Liver (tissue), 9 donors: ENCODE data around the gene AATK. TPM values are rescaled to one million over a fixed set of nuclear protein-coding genes. Genes with fewer than 3 reads are reported as not detected.

ENCODE experiments used
- DNase-seq: peaks from one replicate; pipeline ENCODE4 v3.0.0-alpha.2; 2017; ENCODE audit warnings: low spot score
- H3K27ac ChIP-seq, 2 donors: one replicate each; pipeline ENCODE4 v1.7.0; 2013; ENCODE audit warnings: inconsistent platforms in 2 of 2, low read length in 2 of 2, control low read depth in 1 of 2, low read depth in 1 of 2, mild to moderate bottlenecking in 1 of 2
- H3K27me3 ChIP-seq, 4 donors: one replicate each; pipeline versions ENCODE4 v1.6.1 to v1.7.0; 2013; ENCODE audit warnings: low read length in 3 of 4, inconsistent platforms in 1 of 4, mild to moderate bottlenecking in 1 of 4, moderate library complexity in 1 of 4; ENCODE audit not compliant: control insufficient read depth in 4 of 4, insufficient read depth in 4 of 4
- H3K36me3 ChIP-seq, 4 donors: one replicate each; pipeline versions ENCODE4 v1.6.1 to v1.7.0; 2013; ENCODE audit warnings: low read length in 3 of 4, mild to moderate bottlenecking in 3 of 4, low read depth in 1 of 4, moderate library complexity in 1 of 4; ENCODE audit not compliant: control insufficient read depth in 4 of 4, insufficient read depth in 3 of 4
- H3K4me1 ChIP-seq, 4 donors: one replicate each; pipeline versions ENCODE4 v1.6.1 to v1.7.0; 2013; ENCODE audit warnings: low read length in 3 of 4, mild to moderate bottlenecking in 3 of 4, moderate library complexity in 1 of 4; ENCODE audit not compliant: control insufficient read depth in 4 of 4, insufficient read depth in 4 of 4
- H3K4me3 ChIP-seq, 3 donors: one replicate each; pipeline versions ENCODE4 v1.6.1 to v1.7.0; 2013; ENCODE audit warnings: low read length in 3 of 3, control low read depth in 1 of 3, low read depth in 1 of 3, mild to moderate bottlenecking in 1 of 3
- H3K9ac ChIP-seq, 2 donors: one replicate each; pipeline ENCODE4 v1.7.0; 2013; ENCODE audit warnings: low read length in 2 of 2, mild to moderate bottlenecking in 2 of 2, moderate library complexity in 2 of 2, control low read depth in 1 of 2, low read depth in 1 of 2
- H3K9me3 ChIP-seq, 4 donors: one replicate each; pipeline versions ENCODE4 v1.6.1 to v1.7.0; 2013; ENCODE audit warnings: low read length in 3 of 4; ENCODE audit not compliant: control insufficient read depth in 4 of 4
- ATF3 ChIP-seq: IDR thresholded peaks from 2 replicates; pipeline ENCODE4 v1.6.1; 2016; ENCODE audit warnings: antibody characterized with exemption
- CTCF ChIP-seq: fragments of 150-350 bp; IDR thresholded peaks from 2 replicates; pipeline ENCODE4 v1.5.1; 2017; ENCODE audit warnings: improper control_type of control experiment, low read depth, low read length; ENCODE audit not compliant: missing input control
- EGR1 ChIP-seq, 2 donors: IDR thresholded peaks; 2 replicates each; pipeline ENCODE4 v1.6.1; 2016 to 2018; ENCODE audit warnings: antibody characterized with exemption in 2 of 2, low read depth in 2 of 2
- FOXA1 ChIP-seq: IDR thresholded peaks from 2 replicates; pipeline ENCODE4 v1.6.1; 2016; ENCODE audit warnings: antibody characterized with exemption
- FOXA2 ChIP-seq: IDR thresholded peaks from 2 replicates; pipeline ENCODE4 v1.6.1; 2016; ENCODE audit warnings: antibody characterized with exemption
- GABPA ChIP-seq, 2 donors: IDR thresholded peaks in 1 of 2; conservative IDR thresholded peaks in 1 of 2; 2 replicates each; pipeline ENCODE4 v1.6.1; 2016; ENCODE audit warnings: antibody characterized with exemption in 2 of 2, mild to moderate bottlenecking in 1 of 2, moderate library complexity in 1 of 2
- HNF4G ChIP-seq: IDR thresholded peaks from 2 replicates; pipeline ENCODE4 v1.6.1; 2016; ENCODE audit warnings: antibody characterized with exemption
- JUND ChIP-seq, 2 donors: IDR thresholded peaks; 2 replicates each; pipeline ENCODE4 v1.6.1; 2016; ENCODE audit warnings: antibody characterized with exemption in 2 of 2
- MAX ChIP-seq: IDR thresholded peaks from 2 replicates; pipeline ENCODE4 v1.6.1; 2016; ENCODE audit warnings: antibody characterized with exemption
- NR2F2 ChIP-seq: IDR thresholded peaks from 2 replicates; pipeline ENCODE4 v1.6.1; 2016; ENCODE audit warnings: antibody characterized with exemption
- RAD21 ChIP-seq, 2 donors: IDR thresholded peaks; 2 replicates each; pipeline ENCODE4 v1.6.1; 2016; ENCODE audit warnings: antibody characterized with exemption in 2 of 2, mild to moderate bottlenecking in 2 of 2
- RXRA ChIP-seq, 2 donors: IDR thresholded peaks; 2 replicates each; pipeline ENCODE4 v1.6.1; 2017 to 2018; ENCODE audit warnings: antibody characterized with exemption in 2 of 2, mild to moderate bottlenecking in 1 of 2
- TAF1 ChIP-seq: conservative IDR thresholded peaks from 2 replicates; pipeline ENCODE4 v1.6.1; 2016; ENCODE audit warnings: antibody characterized with exemption, mild to moderate bottlenecking
- YY1 ChIP-seq: IDR thresholded peaks from 2 replicates; pipeline ENCODE4 v1.6.1; 2016; ENCODE audit warnings: antibody characterized with exemption, mild to moderate bottlenecking
- WGBS: extraction: QIAGEN DNeasy Blood & Tissue Kit; methylation state at CpG from one replicate; pipeline ENCODE4 v1.1.7; 2013; 5-methylcytosine and 5-hydroxymethylcytosine counted together
- polyA plus RNA-seq, 2 donors: library from polyadenylated mRNA; stranded (reverse) in 1 of 2; unstranded in 1 of 2; fragments of 200-250 nt in 1 of 2; fragments of >200 nt in 1 of 2; fragmentation: Nextera tagmentation in 1 of 2; extraction: Ambion mirVana in 1 of 2; gene quantifications; one replicate each; pipeline versions ENCODE4 v1.2.1 to v1.2.3, GENCODE V29; 2013 to 2015
- total RNA-seq, 2 donors: library from RNA; depleted of rRNA; stranded (reverse); fragments of >200 nt; gene quantifications; one replicate each; pipeline ENCODE4 v1.2.3, GENCODE V29; 2014
- donor health status: healthy.
- donor health status: healthy.
- donor health status: healthy.
- donor health status: healthy.
- donor health status: healthy.

AATK gene
- total and polyA plus RNA-seq, 4 donors = 0.24 to 2.3 (median 0.62) TPM

- H3K36me3 ChIP-seq = no peaks in the 10 kb centered on the region
- WGBS = 96% methylated on average over 21 of the region's 21 CpGs
- no peak overlapping the region for H3K9ac ChIP-seq
- no peak for DNase-seq
- no peak for TF ChIP-seq CTCF
- no peak overlapping the region for H3K4me3 ChIP-seq
- no peaks in the 10 kb centered on the region for H3K27me3 ChIP-seq
- no peaks in the 10 kb centered on the region for H3K4me1 ChIP-seq
- no peaks in the 10 kb centered on the region for H3K9me3 ChIP-seq
- H3K27ac ChIP-seq = no peak overlapping the region
Measured at GRCh38 chr17:81197831-81198490, 31.9 kb upstream of the AATK start.

GRCh38 chr17:81197409-81197795 is 31.4 kb upstream of the AATK start:
- no peak for DNase-seq
- TF ChIP-seq EGR1 (IDR thresholded peaks at IDR 0.05; ENCODE audit: low read depth in 2 of 2) = no peak
- TF ChIP-seq FOXA2 = no peak
- TF ChIP-seq RAD21 (IDR thresholded peaks at IDR 0.05) = no peak
- TF ChIP-seq TAF1 = no peak
- TF ChIP-seq MAX = no peak
- TF ChIP-seq ATF3 = no peak
- no peak for TF ChIP-seq JUND (IDR thresholded peaks at IDR 0.05)
- no peak for TF ChIP-seq HNF4G
- TF ChIP-seq GABPA (IDR thresholded peaks at IDR 0.05 in 1 of 2, conservative IDR thresholded peaks at IDR 0.05 in 1 of 2) = no peak
- TF ChIP-seq YY1 = no peak
- TF ChIP-seq NR2F2 = no peak
- no peak overlapping the region for H3K4me3 ChIP-seq
- H3K9me3 ChIP-seq = no peaks in the 10 kb centered on the region
- H3K27ac ChIP-seq = no peak overlapping the region
- H3K9ac ChIP-seq = no peak overlapping the region
- H3K36me3 ChIP-seq = no peaks in the 10 kb centered on the region
- no peaks in the 10 kb centered on the region for H3K27me3 ChIP-seq
- H3K4me1 ChIP-seq = no peaks in the 10 kb centered on the region
- WGBS = 87% methylated on average over 14 of the region's 14 CpGs

- H3K4me3 ChIP-seq = no peak overlapping the region
- no peaks in the 10 kb centered on the region for H3K36me3 ChIP-seq
- no peaks in the 10 kb centered on the region for H3K27me3 ChIP-seq
- 83% methylated on average over 45 of the region's 45 CpGs for WGBS
- no peak for DNase-seq
- no peak overlapping the region for H3K27ac ChIP-seq
- no peaks in the 10 kb centered on the region for H3K4me1 ChIP-seq
- TF ChIP-seq NR2F2 (peak; percentile 89), ATF3 (no peak), RXRA (IDR thresholded peaks at IDR 0.05) (no peak), FOXA1 (no peak)
- no peaks in the 10 kb centered on the region for H3K9me3 ChIP-seq
- H3K9ac ChIP-seq = no peak overlapping the region
Measured at GRCh38 chr17:81196505-81197408, 30.7 kb upstream of the AATK start.
